Keratinocyte (primary cell): ENCODE measurements around the gene GIPR.

Experiments
- EZH2 ChIP-seq: IDR thresholded peaks from one replicate; pipeline ENCODE4 v1.6.1; 2012; ENCODE audit warnings: inconsistent platforms, mild to moderate bottlenecking, low read length, moderate library complexity
- TF ChIP-seq, protein P1 (sequence below), 3 experiments: IDR thresholded peaks in 1 of 3; conservative IDR thresholded peaks in 1 of 3; optimal IDR thresholded peaks in 1 of 3; 2 replicates in 2 of 3; 3 replicates in 1 of 3; pipeline versions ENCODE3 to v1.5.1; 2011; ENCODE audit warnings: low read length in 3 of 3, mild to moderate bottlenecking in 3 of 3, moderate library complexity in 2 of 3, control low read depth in 1 of 3, inconsistent platforms in 1 of 3; ENCODE audit not compliant: insufficient read depth in 2 of 3; ENCODE audit errors: extremely low read depth in 1 of 3

DNA sequence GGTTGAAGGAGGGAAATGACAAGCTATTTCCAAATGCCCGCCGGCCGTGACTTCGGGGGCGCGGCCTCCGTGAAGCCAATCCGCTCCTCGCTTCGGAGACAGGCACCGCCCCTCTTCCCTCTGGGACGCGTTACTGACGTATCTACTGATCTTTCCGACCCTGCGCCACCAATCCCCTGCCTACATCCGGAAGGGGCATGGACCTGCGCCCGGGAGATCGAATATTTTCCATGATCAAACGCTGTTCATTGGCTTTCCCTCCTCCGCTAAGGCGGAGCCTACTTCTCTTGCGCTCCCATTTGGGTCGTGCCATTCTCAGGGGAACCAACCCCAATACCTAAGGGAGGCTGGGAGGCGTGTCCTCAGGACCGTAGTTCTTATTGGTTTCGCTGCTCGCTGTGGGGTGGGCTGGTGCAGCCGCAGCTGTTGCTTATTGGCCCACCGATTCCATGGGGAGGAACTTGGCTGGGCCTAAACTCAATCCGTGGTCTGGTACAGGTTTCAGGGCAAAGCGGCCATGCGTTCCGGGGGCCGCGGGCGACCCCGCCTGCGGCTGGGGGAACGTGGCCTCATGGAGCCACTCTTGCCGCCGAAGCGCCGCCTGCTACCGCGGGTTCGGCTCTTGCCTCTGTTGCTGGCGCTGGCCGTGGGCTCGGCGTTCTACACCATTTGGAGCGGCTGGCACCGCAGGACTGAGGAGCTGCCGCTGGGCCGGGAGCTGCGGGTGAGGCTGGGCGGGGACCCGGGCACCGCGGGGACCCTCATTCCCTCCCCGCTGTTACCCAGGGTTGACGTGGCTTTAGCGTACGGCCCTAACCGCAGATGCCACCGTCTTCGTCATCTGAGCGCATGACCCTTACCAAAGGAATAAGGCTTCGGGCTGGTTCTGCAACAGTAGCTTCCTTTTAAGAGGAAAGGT, 24.4 kb downstream of the GIPR start, which contains the start of gene QPCTL:
- TF ChIP-seq, protein P1, sequence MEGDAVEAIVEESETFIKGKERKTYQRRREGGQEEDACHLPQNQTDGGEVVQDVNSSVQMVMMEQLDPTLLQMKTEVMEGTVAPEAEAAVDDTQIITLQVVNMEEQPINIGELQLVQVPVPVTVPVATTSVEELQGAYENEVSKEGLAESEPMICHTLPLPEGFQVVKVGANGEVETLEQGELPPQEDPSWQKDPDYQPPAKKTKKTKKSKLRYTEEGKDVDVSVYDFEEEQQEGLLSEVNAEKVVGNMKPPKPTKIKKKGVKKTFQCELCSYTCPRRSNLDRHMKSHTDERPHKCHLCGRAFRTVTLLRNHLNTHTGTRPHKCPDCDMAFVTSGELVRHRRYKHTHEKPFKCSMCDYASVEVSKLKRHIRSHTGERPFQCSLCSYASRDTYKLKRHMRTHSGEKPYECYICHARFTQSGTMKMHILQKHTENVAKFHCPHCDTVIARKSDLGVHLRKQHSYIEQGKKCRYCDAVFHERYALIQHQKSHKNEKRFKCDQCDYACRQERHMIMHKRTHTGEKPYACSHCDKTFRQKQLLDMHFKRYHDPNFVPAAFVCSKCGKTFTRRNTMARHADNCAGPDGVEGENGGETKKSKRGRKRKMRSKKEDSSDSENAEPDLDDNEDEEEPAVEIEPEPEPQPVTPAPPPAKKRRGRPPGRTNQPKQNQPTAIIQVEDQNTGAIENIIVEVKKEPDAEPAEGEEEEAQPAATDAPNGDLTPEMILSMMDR (optimal IDR thresholded peaks at IDR 0.05 in 1 of 3, IDR thresholded peaks at IDR 0.05 in 1 of 3, conservative IDR thresholded peaks at IDR 0.05 in 1 of 3; ENCODE audit: extremely low read depth in 1 of 3, insufficient read depth in 2 of 3, low read length in 3 of 3), result no peak
- TF ChIP-seq EZH2, result no peak
